ENCODE data around the gene BEGAIN.

Gene BEGAIN

GRCh38 chr14:100567877-100568163 lies 19.4 kb downstream of the BEGAIN start:
- no peak for DNase-seq (ENCODE audit: low read depth in 3 of 3)

- no peak for DNase-seq (ENCODE audit: low read depth in 3 of 3)
These were observed 20.0 kb downstream of the BEGAIN start for GRCh38 chr14:100567009-100567876.

- DNase-seq (ENCODE audit: low read depth in 3 of 3), result no peak
These were observed 20.6 kb downstream of the BEGAIN start for GRCh38 chr14:100566586-100566985.

GRCh38 chr14:100566119-100566518 lies 21.1 kb downstream of the BEGAIN start:
- no peak for DNase-seq (ENCODE audit: low read depth in 3 of 3)

GRCh38 chr14:100565650-100566049 lies 21.6 kb downstream of the BEGAIN start:
- DNase-seq (ENCODE audit: low read depth in 3 of 3), result no peak

- DNase-seq (ENCODE audit: low read depth in 3 of 3), result no peak
These were observed 22.7 kb downstream of the BEGAIN start for GRCh38 chr14:100564512-100564911.

- no peak for DNase-seq (ENCODE audit: low read depth in 3 of 3)
These were observed 24.5 kb downstream of the BEGAIN start for GRCh38 chr14:100562751-100563150.

- DNase-seq (ENCODE audit: low read depth in 3 of 3), result no peak
These were observed 26.2 kb downstream of the BEGAIN start for GRCh38 chr14:100561005-100561404.

- no peak for DNase-seq (ENCODE audit: low read depth in 3 of 3)
These were observed 26.7 kb downstream of the BEGAIN start for GRCh38 chr14:100560471-100560870.

- no peak for DNase-seq (ENCODE audit: low read depth in 3 of 3)
These were observed 27.8 kb downstream of the BEGAIN start for GRCh38 chr14:100559455-100559854.

- no peak for DNase-seq (ENCODE audit: low read depth in 3 of 3)
These were observed 28.3 kb downstream of the BEGAIN start for GRCh38 chr14:100558966-100559365.

GRCh38 chr14:100558226-100558625 lies 29.0 kb downstream of the BEGAIN start:
- DNase-seq (ENCODE audit: low read depth in 3 of 3), result no peak

- DNase-seq (ENCODE audit: low read depth in 3 of 3), result no peak
These were observed 29.6 kb downstream of the BEGAIN start for GRCh38 chr14:100557658-100558057.

GRCh38 chr14:100556936-100557505 lies 30.2 kb downstream of the BEGAIN start:
- no peak for DNase-seq (ENCODE audit: low read depth in 3 of 3)

GRCh38 chr14:100556140-100556475 lies 31.1 kb downstream of the BEGAIN start:
- no peak for DNase-seq (ENCODE audit: low read depth in 3 of 3)

GRCh38 chr14:100555436-100556139 lies 31.6 kb downstream of the BEGAIN start:
- no peak for DNase-seq (ENCODE audit: low read depth in 3 of 3)

- DNase-seq (ENCODE audit: low read depth in 3 of 3), result no peak
These were observed 32.4 kb downstream of the BEGAIN start for GRCh38 chr14:100554696-100555320.

GRCh38 chr14:100554082-100554677 lies 33.0 kb downstream of the BEGAIN start:
- no peak for DNase-seq (ENCODE audit: low read depth in 3 of 3)

GRCh38 chr14:100553471-100553870 lies 33.7 kb downstream of the BEGAIN start:
- DNase-seq (ENCODE audit: low read depth in 3 of 3), result no peak

GRCh38 chr14:100552524-100553125 lies 34.6 kb downstream of the BEGAIN start:
- no peak for DNase-seq (ENCODE audit: low read depth in 3 of 3)

GRCh38 chr14:100551056-100551455 lies 36.2 kb downstream of the BEGAIN start:
- DNase-seq (ENCODE audit: low read depth in 3 of 3), result no peak
